CD4-positive, alpha-beta T cell treated with Interleukin-21 for 1 hour (primary cell): ENCODE measurements around the gene DOCK1.

Experiments used
- DNase-seq: peaks from one replicate; pipeline ENCODE4 v3.0.0-alpha.2; 2020

Gene DOCK1

GRCh38 chr10:127242914-127243313, 337.7 kb downstream of the DOCK1 start:
- no peak for DNase-seq

GRCh38 chr10:127243490-127244272, 338.5 kb downstream of the DOCK1 start:
- DNase-seq: peak; percentile 21

- DNase-seq: no peak
Observed at GRCh38 chr10:127245456-127245855, 340.2 kb downstream of the DOCK1 start.

GRCh38 chr10:127250031-127250430, 344.8 kb downstream of the DOCK1 start:
- no peak for DNase-seq

- DNase-seq: no peak
Observed at GRCh38 chr10:127252818-127253217, 347.6 kb downstream of the DOCK1 start.

GRCh38 chr10:127254276-127254675, 349.0 kb downstream of the DOCK1 start:
- no peak for DNase-seq

- no peak for DNase-seq
Observed at GRCh38 chr10:127257395-127257794, 352.2 kb downstream of the DOCK1 start.

- no peak for DNase-seq
Observed at GRCh38 chr10:127259347-127259746, 354.1 kb downstream of the DOCK1 start.

- DNase-seq: no peak
Observed at GRCh38 chr10:127262606-127263005, 357.4 kb downstream of the DOCK1 start.

- DNase-seq: no peak
Observed at GRCh38 chr10:127265288-127265687, 360.1 kb downstream of the DOCK1 start.

GRCh38 chr10:127266431-127266830, 361.2 kb downstream of the DOCK1 start:
- DNase-seq: no peak

GRCh38 chr10:127267442-127267841, 362.2 kb downstream of the DOCK1 start:
- DNase-seq: no peak

- DNase-seq: no peak
Observed at GRCh38 chr10:127272076-127272475, 366.8 kb downstream of the DOCK1 start.

- DNase-seq: no peak
Observed at GRCh38 chr10:127275272-127275671, 370.0 kb downstream of the DOCK1 start.

GRCh38 chr10:127275793-127276450, 370.7 kb downstream of the DOCK1 start:
- DNase-seq: no peak

GRCh38 chr10:127276794-127277462, 371.7 kb downstream of the DOCK1 start:
- no peak for DNase-seq

GRCh38 chr10:127278001-127278400, 372.8 kb downstream of the DOCK1 start:
- DNase-seq: no peak

- no peak for DNase-seq
Observed at GRCh38 chr10:127279334-127279774, 374.1 kb downstream of the DOCK1 start.

GRCh38 chr10:127280446-127280845, 375.2 kb downstream of the DOCK1 start:
- no peak for DNase-seq

GRCh38 chr10:127283017-127283416, 377.8 kb downstream of the DOCK1 start:
- DNase-seq: no peak

GRCh38 chr10:127283576-127283975, 378.3 kb downstream of the DOCK1 start:
- DNase-seq: no peak

GRCh38 chr10:127290850-127291249, 385.6 kb downstream of the DOCK1 start:
- no peak for DNase-seq

- no peak for DNase-seq
Observed at GRCh38 chr10:127291329-127291728, 386.1 kb downstream of the DOCK1 start.

GRCh38 chr10:127292888-127293287, 387.7 kb downstream of the DOCK1 start:
- DNase-seq: no peak
